Measurements from ENCODE around the gene FOXB1.

The FOXB1 gene

GRCh38 chr15:59995568-59996297, 8.4 kb upstream of the FOXB1 start:
- Histone ChIP-seq H3K27me3 (replicated peaks; ENCODE audit: control insufficient read depth, insufficient read depth, low read length) (peaks cover 10% of the 10 kb centered on the region), H3K36me3 (ENCODE audit: control insufficient read depth, insufficient read depth, low read length) (no peaks in the 10 kb centered on the region)

GRCh38 chr15:59996298-59997041, 7.6 kb upstream of the FOXB1 start:
- peaks cover 10% of the 10 kb centered on the region for H3K27me3 ChIP-seq (replicated peaks; ENCODE audit: control insufficient read depth, insufficient read depth, low read length)
- no peak for TF ChIP-seq CTCF (IDR thresholded peaks at IDR 0.05; ENCODE audit: insufficient read depth, low read length, poor library complexity, severe bottlenecking)
- DNase-seq (ENCODE audit: extremely low read depth, insufficient read length) = no peak

More at GRCh38 chr15:59995568-59996297, 8.4 kb upstream of the FOXB1 start:
- TF ChIP-seq CTCF (IDR thresholded peaks at IDR 0.05; ENCODE audit: insufficient read depth, low read length, poor library complexity, severe bottlenecking) = no peak
- DNase-seq (ENCODE audit: extremely low read depth, insufficient read length) = no peak
- H3K4me3 ChIP-seq (replicated peaks; ENCODE audit: low read depth, low read length) = no peak overlapping the region

GRCh38 chr15:59997070-59997701, 6.9 kb upstream of the FOXB1 start:
- H3K27me3 ChIP-seq (replicated peaks; ENCODE audit: control insufficient read depth, insufficient read depth, low read length) = peaks cover 10% of the 10 kb centered on the region
- H3K36me3 ChIP-seq (ENCODE audit: control insufficient read depth, insufficient read depth, low read length) = no peaks in the 10 kb centered on the region
- TF ChIP-seq CTCF (IDR thresholded peaks at IDR 0.05; ENCODE audit: insufficient read depth, low read length, poor library complexity, severe bottlenecking) = peak; percentile 21
- peak overlapping the region; percentile 23 for H3K4me3 ChIP-seq (replicated peaks; ENCODE audit: low read depth, low read length)
- peak; percentile 72 for DNase-seq (ENCODE audit: extremely low read depth, insufficient read length)

More at GRCh38 chr15:59996298-59997041, 7.6 kb upstream of the FOXB1 start:
- Histone ChIP-seq H3K36me3 (ENCODE audit: control insufficient read depth, insufficient read depth, low read length) (no peaks in the 10 kb centered on the region), H3K4me3 (replicated peaks; ENCODE audit: low read depth, low read length) (no peak overlapping the region)

GRCh38 chr15:59998305-59998949, 5.7 kb upstream of the FOXB1 start:
- H3K27me3 ChIP-seq (replicated peaks; ENCODE audit: control insufficient read depth, insufficient read depth, low read length) = peaks cover 10% of the 10 kb centered on the region
- no peaks in the 10 kb centered on the region for H3K36me3 ChIP-seq (ENCODE audit: control insufficient read depth, insufficient read depth, low read length)
- no peak for DNase-seq (ENCODE audit: extremely low read depth, insufficient read length)

More at GRCh38 chr15:59998305-59998949, 5.7 kb upstream of the FOXB1 start:
- H3K4me3 ChIP-seq (replicated peaks; ENCODE audit: low read depth, low read length) = no peak overlapping the region
- TF ChIP-seq CTCF (IDR thresholded peaks at IDR 0.05; ENCODE audit: insufficient read depth, low read length, poor library complexity, severe bottlenecking) = no peak

Data from GM06990 (cell line).